Ovary (tissue), 3 donors: ENCODE data around the gene CTCF.

Experiments
- CTCF ChIP-seq, 3 donors: fragments of 450-650 bp in 2 of 3; fragments of 200-600 bp in 1 of 3; IDR thresholded peaks; one replicate each; pipeline versions ENCODE4 v1.5.1 to v1.8.0; 2016 to 2022; ENCODE audit warnings: antibody characterized with exemption in 3 of 3, mild to moderate bottlenecking in 1 of 3
- EP300 ChIP-seq: sonication (generic); formaldehyde crosslinking; IDR thresholded peaks from one replicate; pipeline ENCODE4 v1.6.1; 2017; ENCODE audit warnings: antibody characterized with exemption
- POLR2A ChIP-seq: fragments of 450-650 bp; IDR thresholded peaks from one replicate; pipeline ENCODE4 v1.6.1; 2017; ENCODE audit warnings: antibody characterized with exemption, mild to moderate bottlenecking, moderate library complexity
- donor health status: DM: no; HTN: no; CAD: no.

GRCh38 chr16:67677712-67678111 is 115.4 kb downstream of the CTCF start:
- TF ChIP-seq CTCF (IDR thresholded peaks at IDR 0.05) (no peak), POLR2A (no peak), EP300 (no peak)
